Measurements from ENCODE around the gene MAP3K10.

DNA sequence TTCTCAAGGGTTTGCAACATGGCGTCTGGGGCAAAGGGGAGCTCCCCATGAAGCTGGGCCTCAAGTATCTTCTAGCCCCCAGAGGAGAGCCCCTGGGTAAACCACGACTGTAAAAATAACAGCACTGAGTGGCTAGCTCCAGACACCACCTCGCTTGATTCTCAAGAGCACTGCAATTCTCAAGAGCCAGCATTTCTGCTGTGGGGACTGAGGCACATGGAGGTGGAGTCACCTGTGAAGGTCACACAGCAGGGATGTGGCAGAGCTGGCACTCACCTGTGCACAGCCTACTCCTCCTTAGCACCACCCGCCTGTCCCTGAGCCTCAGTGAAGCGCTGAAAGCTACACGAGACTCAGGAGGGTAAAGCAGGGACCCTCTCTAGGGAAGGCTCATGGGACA, 56.0 kb downstream of the MAP3K10 start:
- TF ChIP-seq POLR2A (IDR thresholded peaks at IDR 0.05) (no peak), CTCF (IDR thresholded peaks at IDR 0.05) (no peak), POLR2AphosphoS5 (IDR thresholded peaks at IDR 0.05) (no peak)

All from prostate gland (tissue), 2 donors.